ENCODE measurements around the gene FARS2. TPM values are rescaled to one million over a fixed set of nuclear protein-coding genes. Genes with fewer than 3 reads are reported as not detected.

Gene FARS2
- total and polyA plus RNA-seq, 2 of the 13 experiments (the other 11 are each of a cell fraction or from before 2014, with no cell fraction given), result 15.4 to 26.0 TPM

DNA sequence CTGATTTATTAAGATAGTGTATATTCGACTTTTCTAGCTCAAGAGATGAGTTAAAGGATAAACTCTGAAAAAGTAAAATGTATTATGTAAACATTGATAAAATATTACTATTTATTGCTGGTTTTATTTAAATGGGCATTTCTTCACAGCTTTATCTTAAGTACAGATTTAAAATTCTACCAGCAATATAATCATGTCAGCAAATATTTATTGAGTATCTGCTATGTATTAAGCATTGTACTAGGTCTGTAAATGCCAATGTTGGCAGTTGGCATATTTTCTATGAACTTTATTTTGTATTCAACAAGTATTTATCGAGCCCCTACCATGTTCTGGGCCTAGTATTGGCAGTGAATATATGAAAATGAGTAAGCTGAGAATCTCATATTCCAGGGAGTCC is 231.0 kb downstream of the FARS2 start:
- Histone ChIP-seq H3K27me3 (ENCODE audit: control insufficient read depth in 1 of 2, insufficient read depth in 2 of 2, low read length in 2 of 2) (no peaks in the 10 kb centered on the region), H2AFZ (ENCODE audit: low read length) (no peak overlapping the region), H3K79me2 (ENCODE audit: insufficient read depth, low read length) (no peaks in the 10 kb centered on the region), H3K27ac (ENCODE audit: extremely low read length, insufficient read depth, low read length) (no peak overlapping the region), H3K4me2 (ENCODE audit: low read depth, low read length) (no peak overlapping the region), H3K4me1 (ENCODE audit: insufficient read depth, low read length) (no peaks in the 10 kb centered on the region), H3K9ac (ENCODE audit: insufficient read depth, low read depth, low read length) (no peak overlapping the region), H3K9me3 (ENCODE audit: low read length) (no peaks in the 10 kb centered on the region), H3K4me3 (replicated peaks in 1 of 3; ENCODE audit: insufficient read depth in 1 of 3, low read depth in 2 of 3, low read length in 3 of 3) (no peak overlapping the region), H3K36me3 (replicated peaks in 1 of 2; ENCODE audit: control insufficient read depth in 1 of 2, insufficient read depth in 2 of 2, low read length in 2 of 2) (no peaks in the 10 kb centered on the region), H4K20me1 (ENCODE audit: insufficient read depth, low read length) (no peaks in the 10 kb centered on the region)
- BruUV-seq (replicated peaks), result no TSS peak
- POLR2A ChIA-PET, result no interaction called here
- CTCF ChIA-PET (ENCODE audit: low intra/inter-chr PET ratio, low total read pairs), result no interaction called here
- TF ChIP-seq MAFF (IDR thresholded peaks at IDR 0.05; ENCODE audit: low read depth, low read length) (peak; percentile 68), MAFK (conservative IDR thresholded peaks at IDR 0.05 in 1 of 2, IDR thresholded peaks at IDR 0.05 in 1 of 2; ENCODE audit: low read length in 2 of 2) (peak; percentile 64 to 75; a peak in 3 of 4 replicates)
- TF ChIP-seq, protein P1, sequence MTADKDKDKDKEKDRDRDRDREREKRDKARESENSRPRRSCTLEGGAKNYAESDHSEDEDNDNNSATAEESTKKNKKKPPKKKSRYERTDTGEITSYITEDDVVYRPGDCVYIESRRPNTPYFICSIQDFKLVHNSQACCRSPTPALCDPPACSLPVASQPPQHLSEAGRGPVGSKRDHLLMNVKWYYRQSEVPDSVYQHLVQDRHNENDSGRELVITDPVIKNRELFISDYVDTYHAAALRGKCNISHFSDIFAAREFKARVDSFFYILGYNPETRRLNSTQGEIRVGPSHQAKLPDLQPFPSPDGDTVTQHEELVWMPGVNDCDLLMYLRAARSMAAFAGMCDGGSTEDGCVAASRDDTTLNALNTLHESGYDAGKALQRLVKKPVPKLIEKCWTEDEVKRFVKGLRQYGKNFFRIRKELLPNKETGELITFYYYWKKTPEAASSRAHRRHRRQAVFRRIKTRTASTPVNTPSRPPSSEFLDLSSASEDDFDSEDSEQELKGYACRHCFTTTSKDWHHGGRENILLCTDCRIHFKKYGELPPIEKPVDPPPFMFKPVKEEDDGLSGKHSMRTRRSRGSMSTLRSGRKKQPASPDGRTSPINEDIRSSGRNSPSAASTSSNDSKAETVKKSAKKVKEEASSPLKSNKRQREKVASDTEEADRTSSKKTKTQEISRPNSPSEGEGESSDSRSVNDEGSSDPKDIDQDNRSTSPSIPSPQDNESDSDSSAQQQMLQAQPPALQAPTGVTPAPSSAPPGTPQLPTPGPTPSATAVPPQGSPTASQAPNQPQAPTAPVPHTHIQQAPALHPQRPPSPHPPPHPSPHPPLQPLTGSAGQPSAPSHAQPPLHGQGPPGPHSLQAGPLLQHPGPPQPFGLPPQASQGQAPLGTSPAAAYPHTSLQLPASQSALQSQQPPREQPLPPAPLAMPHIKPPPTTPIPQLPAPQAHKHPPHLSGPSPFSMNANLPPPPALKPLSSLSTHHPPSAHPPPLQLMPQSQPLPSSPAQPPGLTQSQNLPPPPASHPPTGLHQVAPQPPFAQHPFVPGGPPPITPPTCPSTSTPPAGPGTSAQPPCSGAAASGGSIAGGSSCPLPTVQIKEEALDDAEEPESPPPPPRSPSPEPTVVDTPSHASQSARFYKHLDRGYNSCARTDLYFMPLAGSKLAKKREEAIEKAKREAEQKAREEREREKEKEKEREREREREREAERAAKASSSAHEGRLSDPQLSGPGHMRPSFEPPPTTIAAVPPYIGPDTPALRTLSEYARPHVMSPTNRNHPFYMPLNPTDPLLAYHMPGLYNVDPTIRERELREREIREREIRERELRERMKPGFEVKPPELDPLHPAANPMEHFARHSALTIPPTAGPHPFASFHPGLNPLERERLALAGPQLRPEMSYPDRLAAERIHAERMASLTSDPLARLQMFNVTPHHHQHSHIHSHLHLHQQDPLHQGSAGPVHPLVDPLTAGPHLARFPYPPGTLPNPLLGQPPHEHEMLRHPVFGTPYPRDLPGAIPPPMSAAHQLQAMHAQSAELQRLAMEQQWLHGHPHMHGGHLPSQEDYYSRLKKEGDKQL (CRISPR knock-in tag; IDR thresholded peaks at IDR 0.05; ENCODE audit: low read depth), result no peak
- in situ Hi-C loops (cut with HindIII; ENCODE audit: extremely low pct_ligation_motif_present, low pct_unique_long_range_greater_than_20kb) (no loop called here), intact Hi-C loops (cut with micrococcal nuclease; ENCODE audit: unreplicated experiment) (no loop called here)
- DNase-seq (ENCODE audit: low spot score) (no peak), FAIRE-seq (no peak), ATAC-seq (no peak)
- 89% methylated on average over 2 of the region's 2 CpGs for WGBS (ENCODE audit: low lambda C conversion rate)

Data from HepG2 (cell line).